ENCODE results near the gene PLXNA4.

DNA sequence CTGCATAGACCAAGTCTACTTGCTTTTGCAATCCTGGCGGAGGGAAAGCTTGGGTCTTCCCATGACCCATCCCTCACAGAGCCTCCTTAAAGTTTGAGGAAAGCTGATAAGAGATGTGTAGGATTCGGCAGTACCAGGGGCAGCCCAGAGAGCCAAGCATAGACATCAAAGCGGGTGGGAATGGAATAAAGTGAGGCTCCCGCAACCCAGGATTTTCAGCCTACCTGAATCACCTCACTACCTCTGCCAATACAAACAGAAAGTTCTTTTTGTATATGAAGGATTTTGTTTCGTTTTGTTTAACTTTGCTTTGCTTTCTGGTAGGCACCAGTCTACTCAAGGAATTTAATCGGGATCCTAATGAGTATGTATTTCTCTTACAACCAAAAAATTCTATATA, 451.7 kb downstream of the PLXNA4 start:
- TF ChIP-seq, protein P1, sequence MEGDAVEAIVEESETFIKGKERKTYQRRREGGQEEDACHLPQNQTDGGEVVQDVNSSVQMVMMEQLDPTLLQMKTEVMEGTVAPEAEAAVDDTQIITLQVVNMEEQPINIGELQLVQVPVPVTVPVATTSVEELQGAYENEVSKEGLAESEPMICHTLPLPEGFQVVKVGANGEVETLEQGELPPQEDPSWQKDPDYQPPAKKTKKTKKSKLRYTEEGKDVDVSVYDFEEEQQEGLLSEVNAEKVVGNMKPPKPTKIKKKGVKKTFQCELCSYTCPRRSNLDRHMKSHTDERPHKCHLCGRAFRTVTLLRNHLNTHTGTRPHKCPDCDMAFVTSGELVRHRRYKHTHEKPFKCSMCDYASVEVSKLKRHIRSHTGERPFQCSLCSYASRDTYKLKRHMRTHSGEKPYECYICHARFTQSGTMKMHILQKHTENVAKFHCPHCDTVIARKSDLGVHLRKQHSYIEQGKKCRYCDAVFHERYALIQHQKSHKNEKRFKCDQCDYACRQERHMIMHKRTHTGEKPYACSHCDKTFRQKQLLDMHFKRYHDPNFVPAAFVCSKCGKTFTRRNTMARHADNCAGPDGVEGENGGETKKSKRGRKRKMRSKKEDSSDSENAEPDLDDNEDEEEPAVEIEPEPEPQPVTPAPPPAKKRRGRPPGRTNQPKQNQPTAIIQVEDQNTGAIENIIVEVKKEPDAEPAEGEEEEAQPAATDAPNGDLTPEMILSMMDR (IDR thresholded peaks at IDR 0.05): no peak
- no peak for TF ChIP-seq POLR2A (IDR thresholded peaks at IDR 0.05)
